Activated B cell treated with CpG ODN at 0.5 μM for 24 hours (primary cell): ENCODE measurements around the gene TBC1D9. TPM values are rescaled to one million over a fixed set of nuclear protein-coding genes. Genes with fewer than 3 reads are reported as not detected.
A peak's percentile ranks its signal among the peaks of the same experiment; 100 is the strongest.

Experiments
- ATAC-seq: fragments of 200-7000 bp; cut with Tn5 transposase; one replicate; pipeline ENCODE4 v1.10.0; 2021; ENCODE audit warnings: low read depth, mild to moderate bottlenecking, moderate library complexity
- CTCF ChIA-PET: fragments of 350-600 bp; sonication (Branson Sonifier 250); formaldehyde crosslinking; loops from one replicate; lab custom pipeline; 2021; ENCODE audit warnings: antibody characterized with exemption; lab: Charles Lee
- POLR2A ChIA-PET: fragments of 350-600 bp; sonication (Branson Sonifier 250); formaldehyde crosslinking; loops from one replicate; lab custom pipeline; 2021; ENCODE audit warnings: antibody characterized with exemption; lab: Charles Lee
- DNase-seq: peaks from one replicate; pipeline ENCODE4 v3.0.0; 2022
- H3K27ac Mint-ChIP-seq: one replicate; pipeline ENCODE4 v1.8.0; 2020; ENCODE audit warnings: mixed read lengths
- H3K27me3 Mint-ChIP-seq: one replicate; pipeline ENCODE4 v1.8.0; 2021; ENCODE audit warnings: mixed read lengths
- H3K36me3 Mint-ChIP-seq: one replicate; pipeline ENCODE4 v1.8.0; 2021; ENCODE audit warnings: low read depth, mixed read lengths
- H3K4me1 Mint-ChIP-seq: one replicate; pipeline ENCODE4 v1.8.0; 2021; ENCODE audit warnings: mixed read lengths
- H3K4me3 Mint-ChIP-seq: one replicate; pipeline ENCODE4 v1.8.0; 2020; ENCODE audit warnings: mild to moderate bottlenecking, mixed read lengths
- H3K9me3 Mint-ChIP-seq: one replicate; pipeline ENCODE4 v1.8.0; 2020; ENCODE audit warnings: mixed read lengths
- CTCF ChIP-seq: fragments of 200-600 bp; IDR thresholded peaks from one replicate; pipeline ENCODE4 v1.8.0; 2022; ENCODE audit warnings: antibody characterized with exemption, mild to moderate bottlenecking
- intact Hi-C: fragments of 100-400 bp; cut with micrococcal nuclease; formaldehyde crosslinking; loops from one replicate; pipeline ENCODE4 v1.15.1; 2024
- total RNA-seq: library from RNA; stranded (reverse); gene quantifications from 2 replicates; pipeline ENCODE4 v1.2.3, GENCODE V29; 2022

The TBC1D9 gene
- total RNA-seq, 1 donor from 2014 or later = 46.0 TPM

GRCh38 chr4:140686796-140687195 lies 69.4 kb downstream of the TBC1D9 start:
- CTCF ChIA-PET = no interaction called here
- Mint-ChIP-seq H3K4me1 (peaks cover 38% of the 10 kb centered on the region), H3K36me3 (peaks cover 58% of the 10 kb centered on the region), H3K27ac (no peak overlapping the region), H3K4me3 (no peak overlapping the region), H3K27me3 (no peaks in the 10 kb centered on the region), H3K9me3 (no peaks in the 10 kb centered on the region)
- intact Hi-C loops = no loop called here
- ATAC-seq = no peak
- DNase-seq = no peak
- TF ChIP-seq CTCF = no peak
- POLR2A ChIA-PET = interaction anchor here (1.5 kb wide), 1 partner anchor 70 kb away, joined by 3 read pairs; the partner anchor contains the start of gene TBC1D9

- Mint-ChIP-seq H3K27ac (no peak overlapping the region), H3K4me3 (no peak overlapping the region), H3K36me3 (peaks cover 62% of the 10 kb centered on the region), H3K27me3 (no peaks in the 10 kb centered on the region), H3K9me3 (no peaks in the 10 kb centered on the region), H3K4me1 (peaks cover 16% of the 10 kb centered on the region)
- no peak for DNase-seq
- no peak for TF ChIP-seq CTCF
- POLR2A ChIA-PET = interaction anchor here (0.5 kb wide), 1 partner anchor 104 kb away, joined by 6 read pairs; no protein-coding TSS in a partner anchor
- CTCF ChIA-PET = no interaction called here
- no peak for ATAC-seq
- intact Hi-C loops = no loop called here
Measured at GRCh38 chr4:140684314-140684713, 71.9 kb downstream of the TBC1D9 start.

GRCh38 chr4:140681201-140681600 lies 75.0 kb downstream of the TBC1D9 start:
- intact Hi-C loops = loop anchor here (2.0 kb wide), 1 partner anchor 16 kb away; no protein-coding TSS in a partner anchor
- POLR2A ChIA-PET = no interaction called here
- Mint-ChIP-seq H3K4me3 (no peak overlapping the region), H3K4me1 (peaks cover 6% of the 10 kb centered on the region), H3K27me3 (no peaks in the 10 kb centered on the region), H3K27ac (peak overlapping the region; percentile 5), H3K9me3 (no peaks in the 10 kb centered on the region), H3K36me3 (peaks cover 83% of the 10 kb centered on the region)
- ATAC-seq (no peak), DNase-seq (no peak)
- CTCF ChIA-PET = no interaction called here
- TF ChIP-seq CTCF = no peak

- CTCF ChIA-PET = no interaction called here
- Mint-ChIP-seq H3K27me3 (no peaks in the 10 kb centered on the region), H3K27ac (no peak overlapping the region), H3K9me3 (no peaks in the 10 kb centered on the region), H3K4me1 (peaks cover 10% of the 10 kb centered on the region), H3K4me3 (no peak overlapping the region), H3K36me3 (peaks cover 84% of the 10 kb centered on the region)
- DNase-seq (no peak), ATAC-seq (no peak)
- TF ChIP-seq CTCF = no peak
- intact Hi-C loops = loop anchor here (2.0 kb wide), 1 partner anchor 16 kb away; no protein-coding TSS in a partner anchor
- POLR2A ChIA-PET = no interaction called here
Measured at GRCh38 chr4:140680686-140681085, 75.5 kb downstream of the TBC1D9 start.

GRCh38 chr4:140679576-140679975 lies 76.6 kb downstream of the TBC1D9 start:
- intact Hi-C loops = no loop called here
- H3K4me3 Mint-ChIP-seq = no peak overlapping the region
- no peak for DNase-seq
- ChIA-PET CTCF (no interaction called here), POLR2A (no interaction called here)
- no peak overlapping the region for H3K27ac Mint-ChIP-seq
- no peak for TF ChIP-seq CTCF
- H3K4me1 Mint-ChIP-seq = peaks cover 15% of the 10 kb centered on the region
- H3K27me3 Mint-ChIP-seq = no peaks in the 10 kb centered on the region
- H3K9me3 Mint-ChIP-seq = no peaks in the 10 kb centered on the region
- H3K36me3 Mint-ChIP-seq = peaks cover 78% of the 10 kb centered on the region
- no peak for ATAC-seq
